Tibial nerve (tissue), 4 donors: ENCODE results near the gene RPP40. TPM values are rescaled to one million over a fixed set of nuclear protein-coding genes. Genes with fewer than 3 reads are reported as not detected.

ENCODE experiments used
- DNase-seq, 2 donors: peaks; one replicate each; pipeline ENCODE4 v3.0.0-alpha.2; 2019; ENCODE audit warnings: low spot score in 2 of 2
- H3K27ac ChIP-seq, 4 donors: fragments of 200-600 bp; sonication (generic) in 3 of 4; one replicate each; pipeline ENCODE4 v1.5.1; 2017 to 2019; ENCODE audit warnings: mild to moderate bottlenecking in 1 of 4
- H3K27me3 ChIP-seq, 2 donors: fragments of 200-600 bp; sonication (generic) in 1 of 2; one replicate each; pipeline versions ENCODE4 v1.5.1 to v1.6.0; 2017 to 2019
- H3K36me3 ChIP-seq, 3 donors: fragments of 200-600 bp; sonication (generic); one replicate each; pipeline ENCODE4 v1.5.1; 2018 to 2019
- H3K4me1 ChIP-seq, 4 donors: fragments of 200-600 bp; sonication (generic) in 3 of 4; one replicate each; pipeline ENCODE4 v1.5.1; 2017 to 2019
- H3K4me3 ChIP-seq, 4 donors: fragments of 200-600 bp; sonication (generic) in 3 of 4; one replicate each; pipeline ENCODE4 v1.5.1; 2017 to 2019; ENCODE audit warnings: mild to moderate bottlenecking in 1 of 4, moderate library complexity in 1 of 4
- H3K9me3 ChIP-seq, 4 donors: fragments of 200-600 bp; sonication (generic) in 3 of 4; one replicate each; pipeline ENCODE4 v1.5.1; 2017 to 2019
- CTCF ChIP-seq, 5 experiments: fragments of 200-600 bp in 3 of 5; fragments of 450-650 bp in 2 of 5; sonication (generic) in 3 of 5; IDR thresholded peaks; one replicate each; pipeline ENCODE4 v1.5.1; 2016 to 2019; ENCODE audit warnings: antibody characterized with exemption in 5 of 5, mild to moderate bottlenecking in 3 of 5, moderate library complexity in 2 of 5
- EP300 ChIP-seq, 2 donors: sonication (generic); formaldehyde crosslinking; IDR thresholded peaks; one replicate each; pipeline ENCODE4 v1.6.1; 2017; ENCODE audit warnings: antibody characterized with exemption in 2 of 2, mild to moderate bottlenecking in 1 of 2
- POLR2A ChIP-seq, 2 donors: fragments of 450-650 bp; IDR thresholded peaks; one replicate each; pipeline ENCODE4 v1.6.1; 2017; ENCODE audit warnings: antibody characterized with exemption in 2 of 2, mild to moderate bottlenecking in 2 of 2, moderate library complexity in 2 of 2
- WGBS, 2 donors: methylation state at CpG; one replicate each; pipeline ENCODE4 v1.1.5; 2018; 5-methylcytosine and 5-hydroxymethylcytosine counted together
- total RNA-seq, 4 donors: library from RNA; depleted of rRNA; stranded (reverse); fragments of >200 nt; gene quantifications; one replicate each; pipeline ENCODE4 v1.1.0, GENCODE V29; 2016

RPP40 gene
- total RNA-seq, 4 donors from 2014 or later = 6.3 to 16.7 (median 9.6) TPM

GRCh38 chr6:4967301-4968030 is 36.4 kb downstream of the RPP40 start:
- H3K27ac ChIP-seq = no peak overlapping the region
- TF ChIP-seq POLR2A (IDR thresholded peaks at IDR 0.05) (no peak), CTCF (IDR thresholded peaks at IDR 0.05) (no peak), EP300 (IDR thresholded peaks at IDR 0.05) (no peak)
- no peaks in the 10 kb centered on the region for H3K36me3 ChIP-seq
- H3K4me1 ChIP-seq = no peaks in the 10 kb centered on the region
- DNase-seq = no peak
- no peaks in the 10 kb centered on the region for H3K27me3 ChIP-seq
- 81 to 83% methylated on average over 5 of the region's 5 CpGs for WGBS, 2 donors
- H3K9me3 ChIP-seq = no peaks in the 10 kb centered on the region
- no peak overlapping the region for H3K4me3 ChIP-seq

GRCh38 chr6:4965562-4966389 is 38.1 kb downstream of the RPP40 start:
- H3K9me3 ChIP-seq = no peaks in the 10 kb centered on the region
- no peaks in the 10 kb centered on the region for H3K4me1 ChIP-seq
- H3K4me3 ChIP-seq = no peak overlapping the region
- WGBS, 2 donors = 86 to 88% methylated on average over 8 of the region's 8 CpGs
- H3K36me3 ChIP-seq = no peaks in the 10 kb centered on the region
- H3K27ac ChIP-seq = no peak overlapping the region
- no peak for DNase-seq
- TF ChIP-seq CTCF (IDR thresholded peaks at IDR 0.05) = no peak
- no peak for TF ChIP-seq POLR2A (IDR thresholded peaks at IDR 0.05)
- no peak for TF ChIP-seq EP300 (IDR thresholded peaks at IDR 0.05)
- H3K27me3 ChIP-seq = no peaks in the 10 kb centered on the region

GRCh38 chr6:4964675-4965561 is 38.9 kb downstream of the RPP40 start:
- no peaks in the 10 kb centered on the region for H3K4me1 ChIP-seq
- no peaks in the 10 kb centered on the region for H3K9me3 ChIP-seq
- WGBS, 2 donors = 70% methylated on average over 22 of the region's 22 CpGs
- no peak for DNase-seq
- no peaks in the 10 kb centered on the region for H3K36me3 ChIP-seq
- no peak for TF ChIP-seq POLR2A (IDR thresholded peaks at IDR 0.05)
- no peak for TF ChIP-seq EP300 (IDR thresholded peaks at IDR 0.05)
- no peak overlapping the region for H3K27ac ChIP-seq
- no peak overlapping the region for H3K4me3 ChIP-seq
- no peaks in the 10 kb centered on the region for H3K27me3 ChIP-seq

GRCh38 chr6:4962905-4963304 is 40.9 kb downstream of the RPP40 start:
- DNase-seq = no peak
- Histone ChIP-seq H3K36me3 (no peaks in the 10 kb centered on the region), H3K9me3 (peaks cover 0 to 5% (median 0%) of the 10 kb centered on the region in 4 donors), H3K4me3 (no peak overlapping the region), H3K4me1 (no peaks in the 10 kb centered on the region), H3K27ac (no peak overlapping the region), H3K27me3 (no peaks in the 10 kb centered on the region)
- no peak for TF ChIP-seq POLR2A (IDR thresholded peaks at IDR 0.05)
- TF ChIP-seq CTCF (IDR thresholded peaks at IDR 0.05) = no peak
- 71 to 86% methylated on average over 2 of the region's 2 CpGs for WGBS, 2 donors

- WGBS, 2 donors = 78 to 82% methylated on average over 10 of the region's 10 CpGs
- H3K36me3 ChIP-seq = peaks cover 0 to 1% (median 0%) of the 10 kb centered on the region in 3 donors
- DNase-seq = no peak
- H3K9me3 ChIP-seq = peaks cover 0 to 5% (median 0%) of the 10 kb centered on the region in 4 donors
- H3K27me3 ChIP-seq = no peaks in the 10 kb centered on the region
- no peak overlapping the region for H3K4me3 ChIP-seq
- no peak overlapping the region for H3K27ac ChIP-seq
- no peaks in the 10 kb centered on the region for H3K4me1 ChIP-seq
- no peak for TF ChIP-seq EP300 (IDR thresholded peaks at IDR 0.05)
- no peak for TF ChIP-seq CTCF (IDR thresholded peaks at IDR 0.05)
- TF ChIP-seq POLR2A (IDR thresholded peaks at IDR 0.05) = no peak
These were observed 42.3 kb downstream of the RPP40 start for GRCh38 chr6:4961322-4962168.
